Measurements from ENCODE around the gene RIF1. TPM values are rescaled to one million over a fixed set of nuclear protein-coding genes. Genes with fewer than 3 reads are reported as not detected.
"Not testable (repeated sequence)": the region's sequence is repeated elsewhere in the genome, so short reads cannot be mapped to it uniquely, and the experiment has no call there.

The RIF1 gene
- total RNA-seq, 1 donor from 2014 or later = 25.3 TPM

DNA sequence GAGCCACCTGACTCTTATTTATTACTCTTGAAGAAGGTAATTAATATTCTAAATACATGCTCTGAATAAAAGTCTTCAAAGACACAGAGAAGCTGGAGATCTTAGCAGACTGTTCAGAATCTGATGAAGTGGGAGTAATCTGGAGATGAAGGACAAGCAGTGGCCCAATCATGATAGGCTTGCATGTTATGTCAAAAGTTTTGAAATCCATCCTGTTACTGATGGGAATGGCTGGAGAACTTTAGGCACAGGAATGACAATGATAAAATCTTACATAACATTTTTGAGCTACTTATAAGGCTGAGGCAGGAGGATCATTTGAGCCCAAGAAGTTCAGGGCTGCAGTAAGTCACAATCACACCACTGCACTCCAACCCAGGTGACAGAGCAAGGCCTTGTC, 2.4 kb upstream of the RIF1 start:
- TF ChIP-seq, protein P1, sequence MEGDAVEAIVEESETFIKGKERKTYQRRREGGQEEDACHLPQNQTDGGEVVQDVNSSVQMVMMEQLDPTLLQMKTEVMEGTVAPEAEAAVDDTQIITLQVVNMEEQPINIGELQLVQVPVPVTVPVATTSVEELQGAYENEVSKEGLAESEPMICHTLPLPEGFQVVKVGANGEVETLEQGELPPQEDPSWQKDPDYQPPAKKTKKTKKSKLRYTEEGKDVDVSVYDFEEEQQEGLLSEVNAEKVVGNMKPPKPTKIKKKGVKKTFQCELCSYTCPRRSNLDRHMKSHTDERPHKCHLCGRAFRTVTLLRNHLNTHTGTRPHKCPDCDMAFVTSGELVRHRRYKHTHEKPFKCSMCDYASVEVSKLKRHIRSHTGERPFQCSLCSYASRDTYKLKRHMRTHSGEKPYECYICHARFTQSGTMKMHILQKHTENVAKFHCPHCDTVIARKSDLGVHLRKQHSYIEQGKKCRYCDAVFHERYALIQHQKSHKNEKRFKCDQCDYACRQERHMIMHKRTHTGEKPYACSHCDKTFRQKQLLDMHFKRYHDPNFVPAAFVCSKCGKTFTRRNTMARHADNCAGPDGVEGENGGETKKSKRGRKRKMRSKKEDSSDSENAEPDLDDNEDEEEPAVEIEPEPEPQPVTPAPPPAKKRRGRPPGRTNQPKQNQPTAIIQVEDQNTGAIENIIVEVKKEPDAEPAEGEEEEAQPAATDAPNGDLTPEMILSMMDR (IDR thresholded peaks at IDR 0.05; ENCODE audit: insufficient read depth, low read length, severe bottlenecking) = no peak
- Histone ChIP-seq H3K4me3 (ENCODE audit: low read depth, low read length) (no peak overlapping the region), H3K27me3 (ENCODE audit: control insufficient read depth, insufficient read depth, low read length) (no peaks in the 10 kb centered on the region), H3K36me3 (ENCODE audit: control insufficient read depth, insufficient read depth, low read length) (no peaks in the 10 kb centered on the region)
- FAIRE-seq (no peak), DNase-seq (ENCODE audit: low read depth) (no peak)

DNA sequence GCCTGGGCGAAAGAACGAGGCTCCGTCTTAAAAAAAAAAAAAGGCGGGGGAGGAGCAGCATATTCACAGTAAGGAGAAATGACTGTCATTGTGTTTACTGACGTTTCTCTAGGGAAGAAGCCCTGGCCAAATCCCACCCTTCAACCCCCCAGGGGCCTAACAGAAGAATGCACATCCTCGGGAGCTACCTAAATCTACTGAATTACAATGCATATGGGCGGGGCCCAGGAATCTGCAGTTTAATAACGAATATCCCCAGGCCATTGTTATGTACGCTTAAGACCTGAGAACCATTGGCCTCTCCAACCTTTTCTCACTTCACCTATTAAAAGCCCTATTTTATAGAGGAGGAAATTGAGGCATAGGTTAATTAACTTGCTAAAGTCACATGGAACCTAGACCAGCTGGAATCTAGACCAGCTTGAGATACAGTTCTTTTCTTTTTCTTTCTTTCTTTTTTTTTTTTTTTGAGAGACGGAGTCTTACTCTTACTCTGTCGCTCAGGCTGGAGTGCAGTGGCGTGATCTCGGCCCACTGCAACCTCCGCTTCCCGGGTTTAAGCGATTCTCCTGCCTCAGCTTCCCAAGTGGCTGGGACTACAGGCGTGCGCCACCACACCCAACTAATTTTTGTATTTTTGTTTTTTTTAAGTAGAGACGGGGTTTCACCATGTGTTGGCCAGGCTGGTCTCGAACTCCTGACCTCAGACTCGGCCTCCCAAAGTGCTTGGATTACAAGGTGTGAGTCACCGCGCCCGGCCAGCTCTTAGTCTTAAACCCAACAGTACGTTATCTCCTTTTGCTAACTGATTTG, 708 bp upstream of the RIF1 start:
- Histone ChIP-seq H3K27me3 (ENCODE audit: control insufficient read depth, insufficient read depth, low read length) (no peaks in the 10 kb centered on the region), H3K36me3 (ENCODE audit: control insufficient read depth, insufficient read depth, low read length) (no peaks in the 10 kb centered on the region), H3K4me3 (ENCODE audit: low read depth, low read length) (no peak overlapping the region)
- no peak for DNase-seq (ENCODE audit: low read depth)
- no peak for FAIRE-seq
- TF ChIP-seq, protein P1 (IDR thresholded peaks at IDR 0.05; ENCODE audit: insufficient read depth, low read length, severe bottlenecking) = no peak

DNA sequence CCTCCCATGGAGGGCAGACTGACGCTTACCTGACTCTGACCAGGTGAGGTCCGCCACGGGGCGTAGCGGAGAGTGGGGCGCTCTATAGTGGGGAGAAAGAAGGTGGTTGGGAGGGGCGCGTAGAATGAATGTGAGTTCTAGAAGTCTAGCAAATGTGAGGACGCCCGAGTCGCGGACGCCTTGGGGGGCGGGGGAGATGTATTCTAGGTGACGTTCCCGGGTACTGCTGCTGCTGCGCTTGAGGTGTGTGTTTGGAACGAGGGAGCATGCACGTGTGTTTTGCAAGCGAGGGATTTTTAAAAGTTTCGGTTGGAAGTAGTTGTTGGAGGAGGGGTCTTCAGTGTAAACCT, 758 bp downstream of the RIF1 start:
- peak; percentile 24 for DNase-seq (ENCODE audit: low read depth)
- TF ChIP-seq, protein P1 (IDR thresholded peaks at IDR 0.05; ENCODE audit: insufficient read depth, low read length, severe bottlenecking) = no peak
- no peaks in the 10 kb centered on the region for H3K27me3 ChIP-seq (ENCODE audit: control insufficient read depth, insufficient read depth, low read length)
- no peak for FAIRE-seq
- peak overlapping the region; percentile 93 for H3K4me3 ChIP-seq (ENCODE audit: low read depth, low read length)
- H3K36me3 ChIP-seq (ENCODE audit: control insufficient read depth, insufficient read depth, low read length) = no peaks in the 10 kb centered on the region

DNA sequence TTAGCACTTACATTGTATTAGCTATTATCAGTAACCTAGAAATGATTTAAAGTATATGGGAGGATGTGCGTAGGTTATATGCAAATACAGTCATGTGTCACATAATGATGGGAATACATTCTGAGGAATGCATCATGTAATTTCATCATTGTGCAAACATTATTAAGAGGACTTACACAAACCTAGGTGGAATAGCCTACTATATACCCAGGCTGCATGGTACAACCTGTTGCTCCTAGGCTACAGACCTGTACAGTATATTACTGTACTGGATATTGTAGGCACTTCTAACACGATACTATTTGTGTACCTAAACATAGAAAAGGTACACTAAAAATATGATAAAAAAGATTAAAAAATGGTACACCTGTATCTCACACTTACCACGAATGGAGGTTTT, 7.9 kb downstream of the RIF1 start:
- TF ChIP-seq, protein P1 (IDR thresholded peaks at IDR 0.05; ENCODE audit: insufficient read depth, low read length, severe bottlenecking) = no peak
- peaks cover 7% of the 10 kb centered on the region for H3K36me3 ChIP-seq (ENCODE audit: control insufficient read depth, insufficient read depth, low read length)
- peak; percentile 59 for DNase-seq (ENCODE audit: low read depth)
- FAIRE-seq = no peak
- H3K27me3 ChIP-seq (ENCODE audit: control insufficient read depth, insufficient read depth, low read length) = no peaks in the 10 kb centered on the region
- H3K4me3 ChIP-seq (ENCODE audit: low read depth, low read length) = no peak overlapping the region

DNA sequence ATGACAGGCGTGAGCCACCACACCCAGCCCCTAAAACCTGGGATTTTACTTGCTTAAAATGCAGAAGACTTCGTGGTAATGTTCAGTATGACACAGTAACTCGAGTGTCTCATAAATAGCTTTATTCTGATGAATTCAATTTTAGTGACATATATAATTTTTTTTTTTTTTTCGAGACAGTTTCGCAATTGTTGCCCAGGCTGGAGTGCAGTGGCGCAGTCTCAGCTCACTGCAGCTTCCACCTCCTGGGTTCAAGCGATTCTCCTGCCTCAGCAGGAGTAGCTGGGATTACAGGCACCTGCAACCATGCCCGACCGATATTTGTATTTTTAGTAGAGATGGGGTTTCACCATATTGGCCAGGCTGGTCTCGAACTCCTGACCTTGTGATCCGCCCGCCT, 12.0 kb downstream of the RIF1 start:
- DNase-seq (ENCODE audit: low read depth); H3K27me3 ChIP-seq (ENCODE audit: control insufficient read depth, insufficient read depth, low read length); FAIRE-seq; H3K36me3 ChIP-seq (ENCODE audit: control insufficient read depth, insufficient read depth, low read length); H3K4me3 ChIP-seq (ENCODE audit: low read depth, low read length): not testable (repeated sequence)

DNA sequence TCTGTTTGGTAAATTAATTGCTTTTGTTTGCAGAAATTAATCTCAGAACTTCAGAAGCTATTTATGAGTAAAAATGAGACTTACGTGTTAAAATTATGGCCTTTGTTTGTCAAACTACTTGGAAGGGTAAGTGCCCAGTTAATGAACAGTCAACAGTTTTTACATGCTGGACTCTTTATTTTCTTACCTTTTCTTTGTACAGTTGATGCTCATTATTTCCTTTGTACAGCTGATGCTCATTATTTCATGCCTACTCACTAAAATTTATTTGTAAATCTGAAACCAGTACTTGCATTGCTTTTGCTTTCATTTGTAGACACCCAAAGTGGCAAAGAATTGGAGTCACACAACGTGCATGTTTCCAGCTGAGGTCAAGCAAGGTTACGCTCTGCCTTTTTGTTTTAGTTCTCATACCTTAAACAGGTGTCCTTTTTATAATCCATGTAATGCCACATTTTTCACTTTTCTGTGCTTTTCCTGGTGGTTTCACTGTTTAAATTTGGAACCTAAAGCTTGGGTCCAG, 13.3 kb downstream of the RIF1 start:
- TF ChIP-seq, protein P1 (IDR thresholded peaks at IDR 0.05; ENCODE audit: insufficient read depth, low read length, severe bottlenecking) = no peak
- FAIRE-seq (no peak), DNase-seq (ENCODE audit: low read depth) (no peak)
- Histone ChIP-seq H3K27me3 (ENCODE audit: control insufficient read depth, insufficient read depth, low read length) (no peaks in the 10 kb centered on the region), H3K36me3 (ENCODE audit: control insufficient read depth, insufficient read depth, low read length) (peaks cover 9% of the 10 kb centered on the region), H3K4me3 (ENCODE audit: low read depth, low read length) (no peak overlapping the region)
